ENCODE results near the gene CPEB4. TPM values are rescaled to one million over a fixed set of nuclear protein-coding genes. Genes with fewer than 3 reads are reported as not detected.

CPEB4 gene
- total RNA-seq, 2 donors from 2014 or later, result 54.7 to 65.6 TPM

- Histone ChIP-seq H3K27ac (peak overlapping the region; percentile 32 to 44), H3K4me1 (ENCODE audit: control insufficient read depth in 1 of 2, low read depth in 2 of 2) (peaks cover 0 to 10% of the 10 kb centered on the region in 2 donors), H3K9me3 (no peaks in the 10 kb centered on the region), H3K4me3 (peak overlapping the region; percentile 6), H3K27me3 (replicated peaks; ENCODE audit: insufficient read depth) (no peaks in the 10 kb centered on the region), H3K36me3 (no peaks in the 10 kb centered on the region)
- no peak for ATAC-seq (ENCODE audit: insufficient number of reproducible peaks, low FRiP score, low read depth)
- no peak for DNase-seq (ENCODE audit: low spot score)
- TF ChIP-seq CTCF (IDR thresholded peaks at IDR 0.05), result no peak
These were observed 21.1 kb upstream of the CPEB4 start for GRCh38 chr5:173866858-173867679.

- no peak for TF ChIP-seq CTCF (IDR thresholded peaks at IDR 0.05)
- H3K27ac ChIP-seq, result no peak overlapping the region
- ATAC-seq (ENCODE audit: insufficient number of reproducible peaks, low FRiP score, low read depth) (no peak), DNase-seq (ENCODE audit: low spot score) (no peak)
- peaks cover 0 to 10% of the 10 kb centered on the region in 2 donors for H3K4me1 ChIP-seq (ENCODE audit: control insufficient read depth in 1 of 2, low read depth in 2 of 2)
- no peaks in the 10 kb centered on the region for H3K9me3 ChIP-seq
- H3K36me3 ChIP-seq, result no peaks in the 10 kb centered on the region
- no peaks in the 10 kb centered on the region for H3K27me3 ChIP-seq (replicated peaks; ENCODE audit: insufficient read depth)
- H3K4me3 ChIP-seq, result no peak overlapping the region
These were observed 19.9 kb upstream of the CPEB4 start for GRCh38 chr5:173868096-173868880.

- Histone ChIP-seq H3K4me1 (ENCODE audit: control insufficient read depth in 1 of 2, low read depth in 2 of 2) (peaks cover 0 to 10% of the 10 kb centered on the region in 2 donors), H3K4me3 (no peak overlapping the region), H3K9me3 (no peaks in the 10 kb centered on the region), H3K27ac (no peak overlapping the region), H3K36me3 (no peaks in the 10 kb centered on the region), H3K27me3 (replicated peaks; ENCODE audit: insufficient read depth) (no peaks in the 10 kb centered on the region)
- ATAC-seq (ENCODE audit: insufficient number of reproducible peaks, low FRiP score, low read depth) (no peak), DNase-seq (ENCODE audit: low spot score) (no peak)
- no peak for TF ChIP-seq CTCF (IDR thresholded peaks at IDR 0.05)
These were observed 18.8 kb upstream of the CPEB4 start for GRCh38 chr5:173869316-173869715.

- Histone ChIP-seq H3K4me1 (ENCODE audit: control insufficient read depth in 1 of 2, low read depth in 2 of 2) (peaks cover 0 to 10% of the 10 kb centered on the region in 2 donors), H3K9me3 (no peaks in the 10 kb centered on the region), H3K36me3 (no peaks in the 10 kb centered on the region), H3K27me3 (replicated peaks; ENCODE audit: insufficient read depth) (no peaks in the 10 kb centered on the region), H3K4me3 (no peak overlapping the region), H3K27ac (no peak overlapping the region)
- no peak for ATAC-seq (ENCODE audit: insufficient number of reproducible peaks, low FRiP score, low read depth)
- no peak for TF ChIP-seq CTCF (IDR thresholded peaks at IDR 0.05)
- DNase-seq (ENCODE audit: low spot score), result no peak
These were observed 15.2 kb upstream of the CPEB4 start for GRCh38 chr5:173872957-173873305.

- peaks cover 0 to 10% of the 10 kb centered on the region in 2 donors for H3K4me1 ChIP-seq (ENCODE audit: control insufficient read depth in 1 of 2, low read depth in 2 of 2)
- no peak overlapping the region for H3K4me3 ChIP-seq
- no peaks in the 10 kb centered on the region for H3K36me3 ChIP-seq
- DNase-seq (ENCODE audit: low spot score) (no peak), ATAC-seq (ENCODE audit: insufficient number of reproducible peaks, low FRiP score, low read depth) (no peak)
- H3K27ac ChIP-seq, result no peak overlapping the region
- no peak for TF ChIP-seq CTCF (IDR thresholded peaks at IDR 0.05)
- H3K9me3 ChIP-seq, result no peaks in the 10 kb centered on the region
- no peaks in the 10 kb centered on the region for H3K27me3 ChIP-seq (replicated peaks; ENCODE audit: insufficient read depth)
These were observed 14.7 kb upstream of the CPEB4 start for GRCh38 chr5:173873306-173873922.
